Natural killer cell (primary cell): Measurements from ENCODE around the gene RBM19. TPM values are rescaled to one million over a fixed set of nuclear protein-coding genes. Genes with fewer than 3 reads are reported as not detected.

Source experiments
- ATAC-seq, 3 donors: fragments of 150-1000 bp in 2 of 3; fragments of 200-7000 bp in 1 of 3; cut with Tn5 transposase; 1 replicate in 1 of 3; 2 replicates in 2 of 3; pipeline ENCODE4 v1.10.0; 2021; ENCODE audit warnings: mild to moderate bottlenecking in 2 of 3, moderate library complexity in 2 of 3
- DNase-seq, 2 donors: peaks; one replicate each; pipeline versions ENCODE4 v3.0.0 to v3.0.0-alpha.2; 2013 to 2021; ENCODE audit warnings: mixed read lengths in 1 of 2
- H3K27ac ChIP-seq: one replicate; pipeline ENCODE4 v1.5.1; 2013; ENCODE audit warnings: mild to moderate bottlenecking, low read length
- H3K27me3 ChIP-seq: one replicate; pipeline ENCODE4 v1.6.1; 2013; ENCODE audit warnings: low read length; ENCODE audit not compliant: control insufficient read depth, insufficient read depth
- H3K36me3 ChIP-seq: one replicate; pipeline ENCODE4 v1.6.1; 2013; ENCODE audit warnings: low read length; ENCODE audit not compliant: control insufficient read depth, insufficient read depth
- H3K4me1 ChIP-seq: one replicate; pipeline ENCODE4 v1.6.1; 2013; ENCODE audit warnings: low read length; ENCODE audit not compliant: control insufficient read depth, insufficient read depth
- H3K4me3 ChIP-seq: one replicate; pipeline ENCODE4 v1.5.1; 2013; ENCODE audit warnings: low read length
- H3K9me3 ChIP-seq: one replicate; pipeline ENCODE4 v1.6.1; 2013; ENCODE audit warnings: low read length; ENCODE audit not compliant: control insufficient read depth, insufficient read depth
- H3K27ac Mint-ChIP-seq, 2 donors: one replicate each; pipeline ENCODE4 v1.8.0; 2022; ENCODE audit warnings: mild to moderate bottlenecking in 2 of 2, mixed read lengths in 2 of 2, moderate library complexity in 1 of 2
- H3K27me3 Mint-ChIP-seq, 2 donors: one replicate each; pipeline ENCODE4 v1.8.0; 2022; ENCODE audit warnings: low read depth in 2 of 2, mixed read lengths in 2 of 2
- H3K36me3 Mint-ChIP-seq: one replicate; pipeline ENCODE4 v1.8.0; 2022; ENCODE audit warnings: mixed read lengths
- H3K4me1 Mint-ChIP-seq, 2 donors: one replicate each; pipeline ENCODE4 v1.8.0; 2022; ENCODE audit warnings: mixed read lengths in 2 of 2
- H3K4me3 Mint-ChIP-seq: one replicate; pipeline ENCODE4 v1.8.0; 2022; ENCODE audit warnings: mild to moderate bottlenecking, moderate library complexity, mixed read lengths
- H3K9me3 Mint-ChIP-seq, 2 donors: one replicate each; pipeline ENCODE4 v1.8.0; 2022; ENCODE audit warnings: mixed read lengths in 2 of 2
- CTCF ChIP-seq: fragments of 200-600 bp; IDR thresholded peaks from one replicate; pipeline ENCODE4 v1.8.0; 2022; ENCODE audit warnings: antibody characterized with exemption
- WGBS: methylation state at CpG from one replicate; pipeline ENCODE4 v1.1.7; 2013; ENCODE audit warnings: missing lambda C conversion rate; ENCODE audit not compliant: insufficient coverage; 5-methylcytosine and 5-hydroxymethylcytosine counted together
- intact Hi-C: fragments of 100-400 bp; cut with micrococcal nuclease; formaldehyde crosslinking; loops from one replicate; pipeline ENCODE4 v1.14.2; 2022
- total RNA-seq, 4 donors: library from RNA; stranded (reverse); fragments of 120-200 nt in 1 of 4; gene quantifications; one replicate each; pipeline versions ENCODE4 v1.2.3 to v1.2.4, GENCODE V29; 2013 to 2022

RBM19 gene
- total RNA-seq, 3 donors from 2014 or later (not counting 1 experiment from before 2014, with no cell fraction given) = 49.9 to 70.6 (median 60.9) TPM

- H3K27me3 ChIP-seq = no peaks in the 10 kb centered on the region
- no peak overlapping the region for H3K4me3 ChIP-seq
- peak; percentile 49 to 78 (median 72) for ATAC-seq
- no peaks in the 10 kb centered on the region for H3K9me3 Mint-ChIP-seq
- DNase-seq = peak in 1 of 2 donors; percentile 18
- H3K27me3 Mint-ChIP-seq = no peaks in the 10 kb centered on the region
- WGBS = 23% methylated on average over 17 of the region's 18 CpGs
- peak overlapping the region; percentile 58 to 59 for H3K27ac Mint-ChIP-seq
- H3K9me3 ChIP-seq = no peaks in the 10 kb centered on the region
- intact Hi-C loops = no loop called here
- H3K4me1 Mint-ChIP-seq = peaks cover 13 to 44% of the 10 kb centered on the region in 2 donors
- peaks cover 16% of the 10 kb centered on the region for H3K4me1 ChIP-seq
- TF ChIP-seq CTCF = no peak
- peak overlapping the region; percentile 74 for H3K4me3 Mint-ChIP-seq
- no peaks in the 10 kb centered on the region for H3K36me3 Mint-ChIP-seq
- no peak overlapping the region for H3K27ac ChIP-seq
- peaks cover 7% of the 10 kb centered on the region for H3K36me3 ChIP-seq
Measured at GRCh38 chr12:113862590-113863454, 103.3 kb downstream of the RBM19 start.

GRCh38 chr12:113861708-113862312 is 104.3 kb downstream of the RBM19 start:
- Histone ChIP-seq H3K27me3 (no peaks in the 10 kb centered on the region), H3K4me3 (no peak overlapping the region), H3K4me1 (peaks cover 16% of the 10 kb centered on the region), H3K27ac (no peak overlapping the region), H3K9me3 (no peaks in the 10 kb centered on the region), H3K36me3 (peaks cover 15% of the 10 kb centered on the region)
- peaks cover 13 to 44% of the 10 kb centered on the region in 2 donors for H3K4me1 Mint-ChIP-seq
- 85% methylated on average over 9 of the region's 9 CpGs for WGBS
- ATAC-seq (no peak), DNase-seq (no peak)
- no peak for TF ChIP-seq CTCF
- H3K4me3 Mint-ChIP-seq = peak overlapping the region; percentile 74
- intact Hi-C loops = no loop called here
- H3K36me3 Mint-ChIP-seq = no peaks in the 10 kb centered on the region
- no peaks in the 10 kb centered on the region for H3K9me3 Mint-ChIP-seq
- H3K27me3 Mint-ChIP-seq = no peaks in the 10 kb centered on the region
- H3K27ac Mint-ChIP-seq = peak overlapping the region; percentile 58 to 59

GRCh38 chr12:113860950-113861349 is 105.2 kb downstream of the RBM19 start:
- Mint-ChIP-seq H3K27me3 (no peaks in the 10 kb centered on the region), H3K9me3 (no peaks in the 10 kb centered on the region), H3K36me3 (no peaks in the 10 kb centered on the region), H3K27ac (no peak overlapping the region), H3K4me3 (no peak overlapping the region), H3K4me1 (peaks cover 13 to 44% of the 10 kb centered on the region in 2 donors)
- H3K27me3 ChIP-seq = no peaks in the 10 kb centered on the region
- no peak overlapping the region for H3K27ac ChIP-seq
- no peak overlapping the region for H3K4me3 ChIP-seq
- ATAC-seq (no peak), DNase-seq (no peak)
- H3K9me3 ChIP-seq = no peaks in the 10 kb centered on the region
- intact Hi-C loops = no loop called here
- WGBS = 90% methylated on average over 7 of the region's 7 CpGs
- TF ChIP-seq CTCF = no peak
- peaks cover 16% of the 10 kb centered on the region for H3K4me1 ChIP-seq
- H3K36me3 ChIP-seq = peaks cover 15% of the 10 kb centered on the region
